GM18867 (cell line): ENCODE results near the gene PPP1R14C.

Experiments
- ATAC-seq: cut with Tn5 transposase; IDR thresholded peaks from one replicate; pipeline ENCODE4 v1.9.1; 2021; ENCODE audit warnings: mild to moderate bottlenecking, moderate library complexity; ENCODE audit not compliant: unreplicated experiment

Gene PPP1R14C

GRCh38 chr6:150288456-150288855 is 145.6 kb downstream of the PPP1R14C start:
- ATAC-seq, result no peak

- ATAC-seq, result no peak
Measured at GRCh38 chr6:150289454-150290071, 146.7 kb downstream of the PPP1R14C start.

GRCh38 chr6:150290429-150290828 is 147.6 kb downstream of the PPP1R14C start:
- no peak for ATAC-seq

GRCh38 chr6:150291968-150292710 is 149.3 kb downstream of the PPP1R14C start:
- ATAC-seq, result no peak

GRCh38 chr6:150293019-150293418 is 150.2 kb downstream of the PPP1R14C start:
- no peak for ATAC-seq

GRCh38 chr6:150293423-150294173 is 150.8 kb downstream of the PPP1R14C start:
- ATAC-seq, result no peak

GRCh38 chr6:150296890-150297289 is 154.0 kb downstream of the PPP1R14C start:
- ATAC-seq, result no peak

GRCh38 chr6:150297327-150298029 is 154.6 kb downstream of the PPP1R14C start:
- no peak for ATAC-seq

- no peak for ATAC-seq
Measured at GRCh38 chr6:150298030-150298380, 155.2 kb downstream of the PPP1R14C start.

GRCh38 chr6:150298676-150299075 is 155.8 kb downstream of the PPP1R14C start:
- no peak for ATAC-seq
